A549 (cell line): ENCODE measurements around the gene GAL3ST2. TPM values are rescaled to one million over a fixed set of nuclear protein-coding genes. Genes with fewer than 3 reads are reported as not detected.

Source experiments
- ATAC-seq, 2 experiments: fragments of 200-7000 bp in 1 of 2; fragments of >200 bp in 1 of 2; cut with Nextera tagmentation in 1 of 2; cut with Tn5 transposase in 1 of 2; 3 replicates each; pipeline versions ENCODE4 v1.8.0 to v1.9.1; 2018 to 2020; ENCODE audit warnings: mild to moderate bottlenecking in 1 of 2, moderate library complexity in 1 of 2
- CTCF ChIA-PET: fragments of 300-600 bp; sonication (Branson Sonifier 250); formaldehyde crosslinking; extraction: SDS; loops from one replicate; lab custom pipeline; 2021; ENCODE audit warnings: antibody characterized with exemption, inconsistent platforms; lab: Yijun Ruan, JAX
- POLR2A ChIA-PET: fragments of 350-600 bp; formaldehyde crosslinking; extraction: SDS; loops from one replicate; lab custom pipeline; 2021; ENCODE audit warnings: antibody characterized with exemption, inconsistent platforms; lab: Yijun Ruan, JAX
- DNase-seq, 2 experiments: peaks; one replicate each; pipeline versions ENCODE4 v3.0.0 to v3.0.0-alpha.2; 2011 to 2016; ENCODE audit warnings: low read depth in 1 of 2, low spot score in 1 of 2
- FAIRE-seq: peaks from 2 replicates; lab custom pipeline; 2011; peaks lifted over from hg19 to GRCh38; lab: Jason Lieb, UNC
- H3K27ac ChIP-seq, 2 experiments: fragments of >200 bp; sonication (Bioruptor Twin); formaldehyde crosslinking; 3 replicates each; pipeline ENCODE4 v1.5.1; 2016 to 2017
- H3K4me1 ChIP-seq: fragments of >200 bp; sonication (Bioruptor Twin); formaldehyde crosslinking; 3 replicates; pipeline ENCODE4 v1.6.1; 2016
- H3K4me2 ChIP-seq: fragments of >200 bp; sonication (Bioruptor Twin); formaldehyde crosslinking; 3 replicates; pipeline ENCODE4 v1.6.1; 2016
- H3K4me3 ChIP-seq: fragments of >200 bp; sonication (Bioruptor Twin); formaldehyde crosslinking; 3 replicates; pipeline ENCODE4 v1.5.1; 2016
- H3K9me3 ChIP-seq: fragments of >200 bp; sonication (Bioruptor Twin); formaldehyde crosslinking; 3 replicates; pipeline ENCODE4 v1.6.1; 2016
- CBX2 ChIP-seq: fragments of 200-600 bp; sonication (generic); IDR thresholded peaks from 2 replicates; pipeline ENCODE4 v1.6.1; 2016; ENCODE audit warnings: low read depth, mild to moderate bottlenecking, borderline replicate concordance
- CBX8 ChIP-seq: fragments of 200-600 bp; sonication (generic); IDR thresholded peaks from 2 replicates; pipeline ENCODE4 v1.6.1; 2016
- CEBPB ChIP-seq, 2 experiments: fragments of >200 bp in 1 of 2; sonication (Bioruptor Twin) in 1 of 2; formaldehyde crosslinking in 1 of 2; IDR thresholded peaks; 2 replicates each; pipeline ENCODE4 v1.6.1; 2012 to 2016
- CHD4 ChIP-seq: fragments of 200-600 bp; sonication (generic); IDR thresholded peaks from 2 replicates; pipeline ENCODE4 v1.6.1; 2016; ENCODE audit warnings: antibody characterized with exemption, mild to moderate bottlenecking, borderline replicate concordance
- EHF ChIP-seq: fragments of 250-450 bp; sonication (Bioruptor Pico); IDR thresholded peaks from 2 replicates; pipeline ENCODE4 v1.5.0; 2020; ENCODE audit warnings: mild to moderate bottlenecking
- EP300 ChIP-seq, 2 experiments: fragments of >200 bp; sonication (Bioruptor Twin); formaldehyde crosslinking; IDR thresholded peaks; 2 replicates in 1 of 2; 3 replicates in 1 of 2; pipeline ENCODE4 v1.6.1; 2016 to 2017
- ESRRA ChIP-seq: fragments of 150-350 bp; IDR thresholded peaks from 2 replicates; pipeline ENCODE4 v1.6.1; 2014; ENCODE audit warnings: mild to moderate bottlenecking, low read length, borderline replicate concordance
- FOXS1 ChIP-seq: fragments of 250-450 bp; sonication (Bioruptor Pico); IDR thresholded peaks from 2 replicates; pipeline ENCODE4 v1.5.0; 2020; ENCODE audit warnings: mild to moderate bottlenecking, moderate library complexity
- HOXA7 ChIP-seq: fragments of 250-450 bp; sonication (Bioruptor Pico); IDR thresholded peaks from 2 replicates; pipeline ENCODE4 v1.5.0; 2020; ENCODE audit warnings: mild to moderate bottlenecking, moderate library complexity
- HOXB5 ChIP-seq: fragments of 250-450 bp; sonication (Bioruptor Pico); IDR thresholded peaks from 2 replicates; pipeline ENCODE4 v1.5.0; 2020; ENCODE audit warnings: mild to moderate bottlenecking, moderate library complexity
- JUNB ChIP-seq: fragments of >200 bp; sonication (Bioruptor Twin); formaldehyde crosslinking; IDR thresholded peaks from 2 replicates; pipeline ENCODE4 v1.6.1; 2016
- KDM1A ChIP-seq: fragments of 200-600 bp; sonication (generic); IDR thresholded peaks from 2 replicates; pipeline ENCODE4 v1.6.1; 2016; ENCODE audit warnings: low read depth, mild to moderate bottlenecking
- KDM5A ChIP-seq: fragments of 200-600 bp; sonication (generic); IDR thresholded peaks from 2 replicates; pipeline ENCODE4 v1.6.1; 2016; ENCODE audit warnings: antibody characterized with exemption, mild to moderate bottlenecking
- MAZ ChIP-seq: fragments of 150-350 bp; IDR thresholded peaks from 2 replicates; pipeline ENCODE4 v1.6.1; 2014; ENCODE audit warnings: antibody characterized with exemption, low read depth, low read length, borderline replicate concordance
- NPAS2 ChIP-seq: fragments of 250-450 bp; sonication (Bioruptor Pico); IDR thresholded peaks from 2 replicates; pipeline ENCODE4 v1.8.0; 2022; ENCODE audit warnings: mild to moderate bottlenecking, moderate library complexity, borderline replicate concordance
- RAD21 ChIP-seq, 2 experiments: fragments of >200 bp in 1 of 2; sonication (Bioruptor Twin) in 1 of 2; formaldehyde crosslinking in 1 of 2; IDR thresholded peaks in 1 of 2; conservative IDR thresholded peaks in 1 of 2; 2 replicates in 1 of 2; 3 replicates in 1 of 2; pipeline ENCODE4 v1.6.1; 2012 to 2018; ENCODE audit warnings: inconsistent platforms in 1 of 2
- RARB ChIP-seq: fragments of 250-450 bp; sonication (Bioruptor Pico); IDR thresholded peaks from 2 replicates; pipeline ENCODE4 v1.8.0; 2021; ENCODE audit warnings: mild to moderate bottlenecking, moderate library complexity
- RCOR1 ChIP-seq: fragments of 150-350 bp; IDR thresholded peaks from 2 replicates; pipeline ENCODE4 v1.6.1; 2014; ENCODE audit warnings: antibody characterized with exemption, low read length, low read depth
- RNF2 ChIP-seq: fragments of 200-600 bp; sonication (generic); IDR thresholded peaks from 2 replicates; pipeline ENCODE4 v1.6.1; 2016; ENCODE audit warnings: low read depth, mild to moderate bottlenecking, antibody characterized with exemption, moderate library complexity, borderline replicate concordance
- SMC3 ChIP-seq: fragments of >200 bp; sonication (Bioruptor Twin); formaldehyde crosslinking; IDR thresholded peaks from 3 replicates; pipeline ENCODE4 v1.6.1; 2018; ENCODE audit warnings: inconsistent platforms
- TFCP2L1 ChIP-seq: fragments of 250-450 bp; sonication (Bioruptor Pico); IDR thresholded peaks from 2 replicates; pipeline ENCODE4 v1.5.0; 2021; ENCODE audit warnings: mild to moderate bottlenecking
- ZC3H11A ChIP-seq: fragments of 450-650 bp; IDR thresholded peaks from 2 replicates; pipeline ENCODE4 v1.6.1; 2014; ENCODE audit warnings: antibody characterized with exemption, mild to moderate bottlenecking
- ZSCAN20 ChIP-seq: fragments of 250-450 bp; sonication (Bioruptor Pico); IDR thresholded peaks from 2 replicates; pipeline ENCODE4 v1.8.0; 2022; ENCODE audit warnings: mild to moderate bottlenecking, moderate library complexity
- WGBS: methylation state at CpG from one replicate; pipeline ENCODE4 v1.1.6; 2017; ENCODE audit errors: missing lambda C conversion rate; 5-methylcytosine and 5-hydroxymethylcytosine counted together
- polyA plus RNA-seq, 4 experiments: library from polyadenylated mRNA; depleted of rRNA in 3 of 4; stranded (reverse); fragments of >200 nt; fragmentation: RNase III in 1 of 4; extraction: RNeasy Plus Mini Kit Qiagen cat#74134 plus additional on column Dnase treatment in 1 of 4; gene quantifications; 2 replicates in 3 of 4; 3 replicates in 1 of 4; pipeline ENCODE4 v1.2.3, GENCODE V29; 2011 to 2017
- TF ChIP-seq, protein P1 (sequence below): fragments of >200 bp; sonication (Bioruptor Twin); formaldehyde crosslinking; IDR thresholded peaks from 3 replicates; pipeline ENCODE4 v1.5.1; 2016
- TF ChIP-seq, protein P2 (sequence below): IDR thresholded peaks from 2 replicates; pipeline ENCODE4 v1.6.1; 2012
- TF ChIP-seq, protein P3 (sequence below): fragments of 200-600 bp; sonication (generic); IDR thresholded peaks from 2 replicates; pipeline ENCODE4 v1.6.1; 2016; ENCODE audit warnings: antibody characterized with exemption, mild to moderate bottlenecking, moderate library complexity
- TF ChIP-seq, protein P4 (sequence below): fragments of >200 bp; sonication (Bioruptor Twin); formaldehyde crosslinking; IDR thresholded peaks from 3 replicates; pipeline ENCODE4 v1.6.1; 2016
- TF ChIP-seq, protein P5 (sequence below): fragments of >200 bp; sonication (Bioruptor Twin); formaldehyde crosslinking; IDR thresholded peaks from 2 replicates; pipeline ENCODE4 v1.6.1; 2016
- TF ChIP-seq, protein P6 (sequence below): fragments of 250-450 bp; sonication (Bioruptor Pico); IDR thresholded peaks from 2 replicates; pipeline ENCODE4 v1.5.0; 2020; ENCODE audit warnings: low read depth, mild to moderate bottlenecking, moderate library complexity
- TF ChIP-seq, protein P7 (sequence below): fragments of 450-650 bp; IDR thresholded peaks from 2 replicates; pipeline ENCODE4 v1.6.1; 2014; ENCODE audit warnings: antibody characterized with exemption

GAL3ST2 gene
- polyA plus RNA-seq, 2 of the 4 experiments (the other 2 are of a cell fraction), result 0.61 TPM; not detected in 1

DNA sequence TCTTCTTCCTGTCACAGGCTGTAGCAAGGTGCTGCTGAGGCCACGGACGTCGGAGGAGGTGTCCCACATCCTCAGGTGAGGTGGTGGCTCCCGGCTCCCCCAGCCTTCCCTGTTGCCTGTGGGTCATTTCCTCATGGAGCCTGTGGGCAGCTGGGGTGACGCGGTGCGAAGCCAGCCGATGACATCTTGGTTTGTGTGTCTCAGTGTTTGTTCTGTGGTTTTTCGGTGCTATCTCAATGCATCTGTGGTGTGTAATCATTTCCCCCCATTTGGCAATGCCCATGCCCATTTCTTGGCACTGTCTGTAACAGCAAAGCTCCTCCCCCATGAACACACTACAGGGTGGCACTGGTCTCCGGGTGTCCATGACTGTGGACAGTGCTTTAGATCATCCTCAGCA lies 35.6 kb upstream of the GAL3ST2 start:
- ATAC-seq (no peak), DNase-seq (no peak), FAIRE-seq (no peak)
- Histone ChIP-seq H3K4me3 (no peak overlapping the region), H3K27ac (no peak overlapping the region), H3K9me3 (no peaks in the 10 kb centered on the region), H3K4me2 (no peak overlapping the region), H3K4me1 (no peaks in the 10 kb centered on the region; the same call in 2 of the 3 replicates)
- POLR2A ChIA-PET, result no interaction called here
- CTCF ChIA-PET, result interaction anchor here (1.1 kb wide), 1 partner anchor 100 kb away, joined by 3 read pairs; no protein-coding TSS in a partner anchor
- WGBS, result 74% methylated on average over 10 of the region's 10 CpGs
- TF ChIP-seq KDM1A (no peak), CBX8 (no peak), RARB (CRISPR knock-in tag) (no peak), HOXA7 (CRISPR knock-in tag) (no peak), HOXB5 (CRISPR knock-in tag) (no peak), JUNB (no peak), ZSCAN20 (CRISPR knock-in tag) (no peak), FOXS1 (CRISPR knock-in tag) (no peak), TFCP2L1 (CRISPR knock-in tag) (no peak), CEBPB (IDR thresholded peaks at IDR 0.05) (no peak)
- TF ChIP-seq, protein P1, sequence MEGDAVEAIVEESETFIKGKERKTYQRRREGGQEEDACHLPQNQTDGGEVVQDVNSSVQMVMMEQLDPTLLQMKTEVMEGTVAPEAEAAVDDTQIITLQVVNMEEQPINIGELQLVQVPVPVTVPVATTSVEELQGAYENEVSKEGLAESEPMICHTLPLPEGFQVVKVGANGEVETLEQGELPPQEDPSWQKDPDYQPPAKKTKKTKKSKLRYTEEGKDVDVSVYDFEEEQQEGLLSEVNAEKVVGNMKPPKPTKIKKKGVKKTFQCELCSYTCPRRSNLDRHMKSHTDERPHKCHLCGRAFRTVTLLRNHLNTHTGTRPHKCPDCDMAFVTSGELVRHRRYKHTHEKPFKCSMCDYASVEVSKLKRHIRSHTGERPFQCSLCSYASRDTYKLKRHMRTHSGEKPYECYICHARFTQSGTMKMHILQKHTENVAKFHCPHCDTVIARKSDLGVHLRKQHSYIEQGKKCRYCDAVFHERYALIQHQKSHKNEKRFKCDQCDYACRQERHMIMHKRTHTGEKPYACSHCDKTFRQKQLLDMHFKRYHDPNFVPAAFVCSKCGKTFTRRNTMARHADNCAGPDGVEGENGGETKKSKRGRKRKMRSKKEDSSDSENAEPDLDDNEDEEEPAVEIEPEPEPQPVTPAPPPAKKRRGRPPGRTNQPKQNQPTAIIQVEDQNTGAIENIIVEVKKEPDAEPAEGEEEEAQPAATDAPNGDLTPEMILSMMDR, result no peak
- TF ChIP-seq, protein P2, sequence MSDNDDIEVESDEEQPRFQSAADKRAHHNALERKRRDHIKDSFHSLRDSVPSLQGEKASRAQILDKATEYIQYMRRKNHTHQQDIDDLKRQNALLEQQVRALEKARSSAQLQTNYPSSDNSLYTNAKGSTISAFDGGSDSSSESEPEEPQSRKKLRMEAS, result no peak
- TF ChIP-seq, protein P3, sequence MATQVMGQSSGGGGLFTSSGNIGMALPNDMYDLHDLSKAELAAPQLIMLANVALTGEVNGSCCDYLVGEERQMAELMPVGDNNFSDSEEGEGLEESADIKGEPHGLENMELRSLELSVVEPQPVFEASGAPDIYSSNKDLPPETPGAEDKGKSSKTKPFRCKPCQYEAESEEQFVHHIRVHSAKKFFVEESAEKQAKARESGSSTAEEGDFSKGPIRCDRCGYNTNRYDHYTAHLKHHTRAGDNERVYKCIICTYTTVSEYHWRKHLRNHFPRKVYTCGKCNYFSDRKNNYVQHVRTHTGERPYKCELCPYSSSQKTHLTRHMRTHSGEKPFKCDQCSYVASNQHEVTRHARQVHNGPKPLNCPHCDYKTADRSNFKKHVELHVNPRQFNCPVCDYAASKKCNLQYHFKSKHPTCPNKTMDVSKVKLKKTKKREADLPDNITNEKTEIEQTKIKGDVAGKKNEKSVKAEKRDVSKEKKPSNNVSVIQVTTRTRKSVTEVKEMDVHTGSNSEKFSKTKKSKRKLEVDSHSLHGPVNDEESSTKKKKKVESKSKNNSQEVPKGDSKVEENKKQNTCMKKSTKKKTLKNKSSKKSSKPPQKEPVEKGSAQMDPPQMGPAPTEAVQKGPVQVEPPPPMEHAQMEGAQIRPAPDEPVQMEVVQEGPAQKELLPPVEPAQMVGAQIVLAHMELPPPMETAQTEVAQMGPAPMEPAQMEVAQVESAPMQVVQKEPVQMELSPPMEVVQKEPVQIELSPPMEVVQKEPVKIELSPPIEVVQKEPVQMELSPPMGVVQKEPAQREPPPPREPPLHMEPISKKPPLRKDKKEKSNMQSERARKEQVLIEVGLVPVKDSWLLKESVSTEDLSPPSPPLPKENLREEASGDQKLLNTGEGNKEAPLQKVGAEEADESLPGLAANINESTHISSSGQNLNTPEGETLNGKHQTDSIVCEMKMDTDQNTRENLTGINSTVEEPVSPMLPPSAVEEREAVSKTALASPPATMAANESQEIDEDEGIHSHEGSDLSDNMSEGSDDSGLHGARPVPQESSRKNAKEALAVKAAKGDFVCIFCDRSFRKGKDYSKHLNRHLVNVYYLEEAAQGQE, result no peak

DNA sequence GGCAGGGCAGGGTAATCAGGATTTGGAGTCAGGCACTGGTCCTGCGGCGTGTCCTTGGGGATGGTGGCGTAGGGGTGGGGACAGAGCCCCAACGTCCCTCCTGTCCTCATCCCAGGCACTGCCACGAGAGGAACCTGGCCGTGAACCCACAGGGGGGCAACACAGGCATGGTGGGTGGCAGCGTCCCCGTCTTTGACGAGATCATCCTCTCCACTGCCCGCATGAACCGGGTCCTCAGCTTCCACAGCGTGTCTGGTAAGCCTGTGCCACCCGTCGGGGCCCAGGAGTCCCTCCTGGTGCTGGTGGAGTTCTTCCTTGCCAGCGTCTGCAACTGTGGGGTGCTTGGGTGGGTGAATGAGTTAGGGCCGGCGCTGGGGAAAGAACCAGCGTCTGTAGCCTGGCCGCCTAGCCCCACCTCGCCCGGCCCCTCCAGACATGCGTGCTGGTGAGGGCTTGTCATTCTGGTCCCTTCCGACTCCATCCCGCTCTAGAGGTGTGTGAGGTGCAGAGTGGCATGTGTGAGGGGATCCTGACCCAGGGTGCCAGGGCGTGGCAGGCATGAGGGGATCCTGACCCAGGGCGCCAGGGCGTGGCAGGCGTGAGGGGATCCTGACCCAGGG lies 34.2 kb upstream of the GAL3ST2 start:
- WGBS, result 90% methylated on average over 9 of the region's 28 CpGs
- ATAC-seq (no peak), FAIRE-seq (no peak), DNase-seq (no peak)
- no peak overlapping the region for H3K4me2 ChIP-seq
- ChIA-PET POLR2A (no interaction called here), CTCF (no interaction called here)
- no peaks in the 10 kb centered on the region for H3K9me3 ChIP-seq
- no peak overlapping the region for H3K27ac ChIP-seq
- no peak overlapping the region for H3K4me3 ChIP-seq
- no peaks in the 10 kb centered on the region for H3K4me1 ChIP-seq
- no peak for TF ChIP-seq KDM5A
- TF ChIP-seq EP300 (IDR thresholded peaks at IDR 0.05), result no peak
- TF ChIP-seq CHD4, result no peak
- TF ChIP-seq ESRRA, result no peak
- no peak for TF ChIP-seq NPAS2 (CRISPR knock-in tag)
- no peak for TF ChIP-seq RCOR1
- TF ChIP-seq RNF2, result no peak
- no peak for TF ChIP-seq SMC3
- no peak for TF ChIP-seq CBX2
- no peak for TF ChIP-seq MAZ
- TF ChIP-seq, protein P4, sequence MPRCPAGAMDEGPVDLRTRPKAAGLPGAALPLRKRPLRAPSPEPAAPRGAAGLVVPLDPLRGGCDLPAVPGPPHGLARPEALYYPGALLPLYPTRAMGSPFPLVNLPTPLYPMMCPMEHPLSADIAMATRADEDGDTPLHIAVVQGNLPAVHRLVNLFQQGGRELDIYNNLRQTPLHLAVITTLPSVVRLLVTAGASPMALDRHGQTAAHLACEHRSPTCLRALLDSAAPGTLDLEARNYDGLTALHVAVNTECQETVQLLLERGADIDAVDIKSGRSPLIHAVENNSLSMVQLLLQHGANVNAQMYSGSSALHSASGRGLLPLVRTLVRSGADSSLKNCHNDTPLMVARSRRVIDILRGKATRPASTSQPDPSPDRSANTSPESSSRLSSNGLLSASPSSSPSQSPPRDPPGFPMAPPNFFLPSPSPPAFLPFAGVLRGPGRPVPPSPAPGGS, result no peak
- TF ChIP-seq, protein P5, sequence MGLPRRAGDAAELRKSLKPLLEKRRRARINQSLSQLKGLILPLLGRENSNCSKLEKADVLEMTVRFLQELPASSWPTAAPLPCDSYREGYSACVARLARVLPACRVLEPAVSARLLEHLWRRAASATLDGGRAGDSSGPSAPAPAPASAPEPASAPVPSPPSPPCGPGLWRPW, result no peak
- TF ChIP-seq, protein P6, sequence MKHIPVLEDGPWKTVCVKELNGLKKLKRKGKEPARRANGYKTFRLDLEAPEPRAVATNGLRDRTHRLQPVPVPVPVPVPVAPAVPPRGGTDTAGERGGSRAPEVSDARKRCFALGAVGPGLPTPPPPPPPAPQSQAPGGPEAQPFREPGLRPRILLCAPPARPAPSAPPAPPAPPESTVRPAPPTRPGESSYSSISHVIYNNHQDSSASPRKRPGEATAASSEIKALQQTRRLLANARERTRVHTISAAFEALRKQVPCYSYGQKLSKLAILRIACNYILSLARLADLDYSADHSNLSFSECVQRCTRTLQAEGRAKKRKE (CRISPR knock-in tag), result no peak
- TF ChIP-seq ZSCAN20 (CRISPR knock-in tag), result no peak
- TF ChIP-seq EHF (CRISPR knock-in tag), result no peak
- no peak for TF ChIP-seq RAD21 (conservative IDR thresholded peaks at IDR 0.05 in 1 of 2, IDR thresholded peaks at IDR 0.05 in 1 of 2)
- no peak for TF ChIP-seq CEBPB (IDR thresholded peaks at IDR 0.05)
- no peak for TF ChIP-seq ZC3H11A
- TF ChIP-seq, protein P7, sequence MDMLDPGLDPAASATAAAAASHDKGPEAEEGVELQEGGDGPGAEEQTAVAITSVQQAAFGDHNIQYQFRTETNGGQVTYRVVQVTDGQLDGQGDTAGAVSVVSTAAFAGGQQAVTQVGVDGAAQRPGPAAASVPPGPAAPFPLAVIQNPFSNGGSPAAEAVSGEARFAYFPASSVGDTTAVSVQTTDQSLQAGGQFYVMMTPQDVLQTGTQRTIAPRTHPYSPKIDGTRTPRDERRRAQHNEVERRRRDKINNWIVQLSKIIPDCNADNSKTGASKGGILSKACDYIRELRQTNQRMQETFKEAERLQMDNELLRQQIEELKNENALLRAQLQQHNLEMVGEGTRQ, result no peak
